Panc1 (cell line): Measurements from ENCODE around the gene HYPK. TPM values are rescaled to one million over a fixed set of nuclear protein-coding genes. Genes with fewer than 3 reads are reported as not detected.

ENCODE experiments used
- ATAC-seq: fragments of 200-7000 bp; cut with Tn5 transposase; 2 replicates; pipeline ENCODE4 v1.9.1; 2020; ENCODE audit warnings: mild to moderate bottlenecking, moderate library complexity
- BruUV-seq: library from RNA; stranded (reverse); fragments of 400-500 nt; replicated peaks from 2 replicates; lab custom pipeline; 2021; lab: Mats Ljungman, UMichigan
- CTCF ChIA-PET: fragments of 300-600 bp; sonication (Branson Sonifier 250); formaldehyde crosslinking; loops from one replicate; lab custom pipeline; 2022; ENCODE audit warnings: antibody characterized with exemption; lab: Charles Lee
- POLR2A ChIA-PET: fragments of 300-600 bp; sonication (Branson Sonifier 250); formaldehyde crosslinking; loops from one replicate; lab custom pipeline; 2022; ENCODE audit warnings: antibody characterized with exemption; lab: Charles Lee
- DNase-seq: peaks from one replicate; pipeline ENCODE4 v3.0.0-alpha.2; 2010; ENCODE audit warnings: low read depth, low spot score
- H3K27ac ChIP-seq: 2 replicates; pipeline ENCODE4 v1.5.1; 2011; ENCODE audit warnings: mild to moderate bottlenecking, low read length, inconsistent platforms
- H3K27me3 ChIP-seq: fragments of 200-500 bp; sonication (Bioruptor generic); 2 replicates; pipeline ENCODE4 v1.6.0; 2014; ENCODE audit warnings: low read length, inconsistent platforms; ENCODE audit not compliant: control insufficient read depth, insufficient read depth
- H3K36me3 ChIP-seq: fragments of 200-500 bp; sonication (Bioruptor generic); 2 replicates; pipeline ENCODE4 v1.5.1; 2014; ENCODE audit warnings: inconsistent platforms, mild to moderate bottlenecking, low read length, moderate library complexity; ENCODE audit not compliant: control insufficient read depth, insufficient read depth
- H3K4me1 ChIP-seq: 2 replicates; pipeline ENCODE4 v1.5.1; 2011; ENCODE audit warnings: inconsistent platforms, mild to moderate bottlenecking, low read length, moderate library complexity; ENCODE audit not compliant: control insufficient read depth, insufficient read depth
- H3K4me3 ChIP-seq, 2 experiments: 2 replicates each; pipeline ENCODE4 v1.5.1; 2011 to 2012; ENCODE audit warnings: low read depth in 2 of 2, low read length in 2 of 2, mild to moderate bottlenecking in 2 of 2, inconsistent platforms in 1 of 2, moderate library complexity in 1 of 2
- H3K9me3 ChIP-seq: fragments of 200-500 bp; sonication (Bioruptor generic); 2 replicates; pipeline ENCODE4 v1.5.1; 2014; ENCODE audit warnings: low read depth, mild to moderate bottlenecking, inconsistent platforms, low read length, moderate library complexity; ENCODE audit not compliant: control insufficient read depth, insufficient read depth
- CTCF ChIP-seq: fragments of 450-650 bp; IDR thresholded peaks from 2 replicates; pipeline ENCODE4 v1.5.1; 2017; ENCODE audit warnings: mild to moderate bottlenecking
- POLR2AphosphoS5 ChIP-seq: IDR thresholded peaks from 2 replicates; pipeline ENCODE4 v1.6.1; 2012; ENCODE audit warnings: mild to moderate bottlenecking, low read depth, low read length, moderate library complexity
- REST ChIP-seq, 2 experiments: IDR thresholded peaks; 2 replicates each; pipeline ENCODE4 v1.6.1; 2011 to 2012; ENCODE audit warnings: low read depth in 2 of 2, control low read depth in 1 of 2, low read length in 1 of 2, mild to moderate bottlenecking in 1 of 2, moderate library complexity in 1 of 2; ENCODE audit not compliant: insufficient read depth in 1 of 2
- SIN3A ChIP-seq: IDR thresholded peaks from 2 replicates; pipeline ENCODE4 v1.6.1; 2012; ENCODE audit warnings: low read depth, mild to moderate bottlenecking, low read length, moderate library complexity, borderline replicate concordance; ENCODE audit not compliant: insufficient read depth
- TCF7L2 ChIP-seq: IDR thresholded peaks from 2 replicates; pipeline ENCODE4 v1.6.1; 2011; ENCODE audit warnings: mild to moderate bottlenecking, low read depth, low read length, inconsistent platforms
- in situ Hi-C: cut with HindIII; loops from 2 replicates; pipeline ENCODE4 v1.10.0; 2016; ENCODE audit warnings: low sequenced_read_pairs, low pct_unique_long_range_greater_than_20kb
- intact Hi-C: fragments of 100-400 bp; cut with micrococcal nuclease; formaldehyde crosslinking; loops from one replicate; pipeline ENCODE4 v1.10.0; 2022; ENCODE audit not compliant: unreplicated experiment
- total RNA-seq: library from RNA; stranded (reverse); gene quantifications from one replicate; pipeline ENCODE4 v1.2.1, GENCODE V29; 2021; ENCODE audit not compliant: unreplicated experiment

Gene HYPK
- total RNA-seq, 1 experiment from 2014 or later = 24.8 TPM

GRCh38 chr15:43779016-43779415, 21.4 kb upstream of the HYPK start:
- in situ Hi-C loops = no loop called here
- DNase-seq = no peak
- TF ChIP-seq REST (IDR thresholded peaks at IDR 0.05; ENCODE audit: insufficient read depth in 1 of 2, low read depth in 2 of 2, low read length in 1 of 2) = no peak
- Histone ChIP-seq H3K4me3 (no peak overlapping the region), H3K9me3 (no peaks in the 10 kb centered on the region), H3K4me1 (0 out of 2 replicates have a peak, but pooled peaks cover 3% of the 10 kb centered on the region), H3K27me3 (no peaks in the 10 kb centered on the region), H3K27ac (no peak overlapping the region), H3K36me3 (no peaks in the 10 kb centered on the region)
- ChIA-PET CTCF (no interaction called here), POLR2A (no interaction called here)
- intact Hi-C loops = no loop called here
- ATAC-seq = no peak
- no TSS peak for BruUV-seq

- POLR2A ChIA-PET = interaction anchor here (0.6 kb wide), 1 partner anchor 12 kb away, joined by 4 read pairs; no protein-coding TSS in a partner anchor
- Histone ChIP-seq H3K27me3 (no peaks in the 10 kb centered on the region), H3K27ac (no peak overlapping the region), H3K4me1 (peaks cover 18% of the 10 kb centered on the region), H3K36me3 (peaks cover 6% of the 10 kb centered on the region), H3K4me3 (no peak overlapping the region), H3K9me3 (no peaks in the 10 kb centered on the region)
- CTCF ChIA-PET = no interaction called here
- intact Hi-C loops = no loop called here
- TF ChIP-seq CTCF = no peak
- no peak for TF ChIP-seq POLR2AphosphoS5
- TF ChIP-seq TCF7L2 = no peak
- no peak for TF ChIP-seq REST (IDR thresholded peaks at IDR 0.05; ENCODE audit: insufficient read depth in 1 of 2, low read depth in 2 of 2, low read length in 1 of 2)
- TF ChIP-seq SIN3A = no peak
- BruUV-seq = no TSS peak
- ATAC-seq = no peak
- in situ Hi-C loops = no loop called here
- no peak for DNase-seq
Observed at GRCh38 chr15:43789409-43789808, 11.0 kb upstream of the HYPK start.
